K562 treated with DMSO at 1 percent for 48 hours (cell line): ENCODE measurements around the gene ICE2. TPM values are rescaled to one million over a fixed set of nuclear protein-coding genes. Genes with fewer than 3 reads are reported as not detected.

Experiments used
- total RNA-seq: library from RNA; unstranded; fragments of 300-600 nt; gene quantifications from 2 replicates; pipeline ENCODE4 v1.2.3, GENCODE V29; 2022; ENCODE audit warnings: low replicate concordance; ENCODE audit errors: extremely low read depth

Gene ICE2, protein sequence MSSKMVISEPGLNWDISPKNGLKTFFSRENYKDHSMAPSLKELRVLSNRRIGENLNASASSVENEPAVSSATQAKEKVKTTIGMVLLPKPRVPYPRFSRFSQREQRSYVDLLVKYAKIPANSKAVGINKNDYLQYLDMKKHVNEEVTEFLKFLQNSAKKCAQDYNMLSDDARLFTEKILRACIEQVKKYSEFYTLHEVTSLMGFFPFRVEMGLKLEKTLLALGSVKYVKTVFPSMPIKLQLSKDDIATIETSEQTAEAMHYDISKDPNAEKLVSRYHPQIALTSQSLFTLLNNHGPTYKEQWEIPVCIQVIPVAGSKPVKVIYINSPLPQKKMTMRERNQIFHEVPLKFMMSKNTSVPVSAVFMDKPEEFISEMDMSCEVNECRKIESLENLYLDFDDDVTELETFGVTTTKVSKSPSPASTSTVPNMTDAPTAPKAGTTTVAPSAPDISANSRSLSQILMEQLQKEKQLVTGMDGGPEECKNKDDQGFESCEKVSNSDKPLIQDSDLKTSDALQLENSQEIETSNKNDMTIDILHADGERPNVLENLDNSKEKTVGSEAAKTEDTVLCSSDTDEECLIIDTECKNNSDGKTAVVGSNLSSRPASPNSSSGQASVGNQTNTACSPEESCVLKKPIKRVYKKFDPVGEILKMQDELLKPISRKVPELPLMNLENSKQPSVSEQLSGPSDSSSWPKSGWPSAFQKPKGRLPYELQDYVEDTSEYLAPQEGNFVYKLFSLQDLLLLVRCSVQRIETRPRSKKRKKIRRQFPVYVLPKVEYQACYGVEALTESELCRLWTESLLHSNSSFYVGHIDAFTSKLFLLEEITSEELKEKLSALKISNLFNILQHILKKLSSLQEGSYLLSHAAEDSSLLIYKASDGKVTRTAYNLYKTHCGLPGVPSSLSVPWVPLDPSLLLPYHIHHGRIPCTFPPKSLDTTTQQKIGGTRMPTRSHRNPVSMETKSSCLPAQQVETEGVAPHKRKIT
- total RNA-seq: not detected in 2 replicates

DNA sequence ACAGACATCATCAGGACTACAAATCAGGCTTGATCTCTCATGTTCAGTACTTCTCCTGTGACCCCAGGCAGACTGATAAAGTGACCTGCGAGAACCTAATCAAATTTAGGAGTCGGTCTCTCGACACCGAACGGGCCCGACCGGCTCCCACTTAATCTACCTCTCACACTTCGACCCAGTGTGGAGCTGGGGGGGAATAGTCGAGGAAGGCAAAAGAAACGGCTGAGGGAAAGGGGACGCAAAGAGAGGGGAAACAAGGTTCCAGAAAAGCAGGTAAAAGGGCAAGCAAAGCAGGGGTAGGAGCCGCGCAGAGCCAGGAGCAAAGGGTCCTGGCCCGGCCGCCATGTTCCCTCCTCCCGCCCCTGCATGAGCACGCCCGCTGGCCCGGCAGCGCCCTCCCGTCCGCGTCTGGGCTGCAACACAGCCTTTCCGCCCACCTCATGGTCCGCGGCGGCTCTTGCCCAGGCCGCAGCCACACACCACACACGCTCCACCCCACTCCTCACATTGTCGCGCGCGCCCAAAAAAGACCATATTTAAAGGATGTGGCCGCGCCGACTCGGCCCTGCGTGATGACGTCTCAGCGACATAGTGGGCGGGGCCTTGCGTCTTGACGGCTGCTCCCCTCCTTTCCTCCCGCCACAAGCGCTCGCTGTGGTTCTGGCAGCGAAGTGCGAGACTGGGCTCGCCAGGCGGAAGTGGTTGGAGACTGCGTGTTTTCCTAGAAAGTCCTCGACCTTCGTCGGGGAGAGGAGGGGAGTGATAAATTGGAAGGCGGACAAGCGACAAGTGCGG, at the start of gene ICE2:
TSS of gene ICE2 (minus strand) at position 577 of the 795 bp plus-strand sequence. CDS start 1,165 bp downstream, outside the sequence.

DNA sequence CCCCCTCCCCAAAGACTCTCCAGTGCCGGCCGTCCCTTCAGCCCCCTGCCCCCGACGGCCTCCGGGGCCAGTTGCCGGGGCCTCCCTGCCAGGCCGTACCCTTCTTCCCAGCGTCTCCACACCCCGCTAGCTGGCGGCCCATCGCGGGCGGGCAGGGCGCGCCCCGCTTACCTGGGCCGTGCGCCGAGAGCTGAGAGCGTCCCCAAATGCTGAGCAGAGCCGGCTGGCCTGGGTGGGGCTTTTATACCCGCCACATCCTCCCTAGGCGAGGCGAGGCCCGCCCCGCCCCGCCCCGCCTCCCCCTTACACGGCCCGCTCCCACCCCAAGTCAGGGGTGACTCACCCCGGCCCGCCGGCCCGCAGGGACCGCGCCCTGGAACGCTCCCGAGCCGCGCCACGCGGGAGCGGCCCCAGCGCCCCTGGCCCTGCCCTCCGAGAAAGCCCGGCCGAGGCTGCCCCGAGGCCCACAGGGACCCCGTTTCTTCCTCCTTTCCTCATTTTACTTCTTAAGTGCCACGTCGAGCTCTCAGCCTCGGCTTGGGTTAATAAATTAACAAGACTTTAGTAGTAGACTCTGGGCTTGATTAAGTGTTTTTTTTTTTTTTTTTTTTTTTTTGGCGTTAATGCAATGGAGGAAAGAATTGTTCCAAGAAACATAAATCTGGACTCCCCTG, 81.0 kb downstream of the ICE2 start, which contains the start of gene ANXA2:
TSS of gene ANXA2 (minus strand) at position 215 of the 674 bp plus-strand sequence. CDS start 11,911 bp downstream, outside the sequence.

Other genes starting within 250 kb of the ICE2 start
- not detected in 2 replicates for gene ANXA2, start 81.2 kb downstream of the ICE2 start, total RNA-seq